Large intestine (tissue), 3 donors: ENCODE measurements around the gene RFC3. TPM values are rescaled to one million over a fixed set of nuclear protein-coding genes. Genes with fewer than 3 reads are reported as not detected.

Source experiments
- DNase-seq, 2 donors: peaks; one replicate each; pipeline versions ENCODE4 v3.0.0 to v3.0.0-alpha.2; 2013
- H3K27ac ChIP-seq: one replicate; pipeline ENCODE4 v1.5.1; 2013; ENCODE audit warnings: low read length
- H3K27me3 ChIP-seq: 2 replicates; pipeline ENCODE4 v1.6.1; 2013; ENCODE audit warnings: low read length; ENCODE audit not compliant: control insufficient read depth, insufficient read depth
- H3K36me3 ChIP-seq: 2 replicates; pipeline ENCODE4 v1.6.1; 2013; ENCODE audit warnings: low read length; ENCODE audit not compliant: control insufficient read depth, insufficient read depth
- H3K4me1 ChIP-seq: one replicate; pipeline ENCODE4 v1.6.1; 2013; ENCODE audit warnings: low read length; ENCODE audit not compliant: control insufficient read depth, insufficient read depth
- H3K4me3 ChIP-seq: one replicate; pipeline ENCODE4 v1.5.1; 2013; ENCODE audit warnings: low read length
- H3K9me3 ChIP-seq: one replicate; pipeline ENCODE4 v1.6.1; 2013; ENCODE audit warnings: mild to moderate bottlenecking, low read depth, low read length, moderate library complexity; ENCODE audit not compliant: control insufficient read depth
- WGBS: methylation state at CpG from one replicate; pipeline ENCODE4 v1.1.5; 2013; ENCODE audit warnings: low lambda C conversion rate; ENCODE audit not compliant: insufficient coverage; 5-methylcytosine and 5-hydroxymethylcytosine counted together
- polyA plus RNA-seq: library from polyadenylated mRNA; unstranded; fragments of 120-200 nt; gene quantifications from one replicate; pipeline ENCODE4 v1.2.1, GENCODE V29; 2013

The RFC3 gene
- polyA plus RNA-seq, 1 donor, result 15.9 TPM

DNA sequence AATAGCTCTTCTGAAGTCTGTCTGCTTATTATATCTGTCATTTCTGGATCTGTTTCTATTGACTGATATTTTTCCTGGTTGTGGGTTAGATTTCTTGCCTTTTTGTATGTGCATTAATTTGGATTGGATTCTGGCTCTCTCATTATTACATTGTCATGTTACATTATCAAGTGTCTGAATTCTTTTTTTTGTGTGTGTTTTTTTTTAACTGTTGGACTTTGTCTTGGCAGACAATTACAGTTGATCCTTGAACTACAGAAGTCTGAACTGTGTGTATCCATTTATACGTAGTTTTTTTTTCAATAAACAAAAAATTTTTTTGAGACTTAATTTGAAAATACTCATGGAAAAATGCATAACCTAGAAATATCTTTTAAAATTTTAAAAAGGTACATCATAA, 22.5 kb downstream of the RFC3 start:
- Histone ChIP-seq H3K4me1 (peaks cover 3% of the 10 kb centered on the region), H3K4me3 (no peak overlapping the region), H3K9me3 (no peaks in the 10 kb centered on the region), H3K36me3 (peaks cover 5% of the 10 kb centered on the region), H3K27me3 (no peaks in the 10 kb centered on the region), H3K27ac (no peak overlapping the region)
- DNase-seq, result peak in 1 of 2 donors; percentile 61
- 22% methylated on average over 1 of the region's 1 CpG for WGBS

DNA sequence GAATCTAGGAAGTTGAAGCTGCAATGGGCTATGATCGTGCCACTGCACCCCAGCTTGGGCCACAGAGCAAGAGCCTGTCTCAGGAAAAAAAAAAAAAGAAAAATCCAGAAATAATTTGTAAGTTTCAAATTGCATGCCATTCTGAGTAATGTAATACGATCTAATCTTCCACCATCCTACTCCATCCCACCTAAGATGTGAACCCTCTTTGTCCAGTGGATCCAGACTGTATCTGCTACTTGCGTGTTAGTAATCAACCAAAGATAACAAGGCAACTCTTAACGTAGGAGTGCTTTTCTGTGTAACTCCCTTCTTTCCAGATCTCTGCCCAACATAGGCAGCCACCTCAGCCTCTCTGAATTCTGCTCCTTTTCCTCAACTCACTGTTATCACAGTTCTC, 24.3 kb downstream of the RFC3 start:
- Histone ChIP-seq H3K27me3 (no peaks in the 10 kb centered on the region), H3K9me3 (no peaks in the 10 kb centered on the region), H3K4me1 (peaks cover 3% of the 10 kb centered on the region), H3K27ac (no peak overlapping the region), H3K4me3 (no peak overlapping the region), H3K36me3 (peaks cover 11% of the 10 kb centered on the region)
- no peak for DNase-seq
- 100% methylated on average over 1 of the region's 4 CpGs for WGBS

DNA sequence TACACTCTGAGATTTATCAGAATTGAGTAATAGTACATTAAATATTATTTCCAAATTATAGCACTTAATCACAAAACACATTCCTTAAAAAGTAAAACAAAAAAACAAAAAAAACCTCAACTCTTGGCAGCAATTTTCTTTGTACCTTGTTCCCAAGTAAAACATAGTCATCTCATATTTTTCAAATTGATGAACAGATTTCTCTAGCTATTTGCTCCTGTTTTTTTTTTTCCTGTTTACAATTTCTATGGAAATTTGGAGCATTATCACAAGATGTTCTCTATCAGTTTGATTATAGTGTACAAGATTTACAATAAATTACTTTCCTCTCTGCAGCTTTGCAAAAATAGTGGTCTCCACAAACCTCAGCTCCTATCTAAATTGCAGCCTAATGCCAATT, 25.0 kb downstream of the RFC3 start:
- Histone ChIP-seq H3K27ac (no peak overlapping the region), H3K9me3 (no peaks in the 10 kb centered on the region)

DNA sequence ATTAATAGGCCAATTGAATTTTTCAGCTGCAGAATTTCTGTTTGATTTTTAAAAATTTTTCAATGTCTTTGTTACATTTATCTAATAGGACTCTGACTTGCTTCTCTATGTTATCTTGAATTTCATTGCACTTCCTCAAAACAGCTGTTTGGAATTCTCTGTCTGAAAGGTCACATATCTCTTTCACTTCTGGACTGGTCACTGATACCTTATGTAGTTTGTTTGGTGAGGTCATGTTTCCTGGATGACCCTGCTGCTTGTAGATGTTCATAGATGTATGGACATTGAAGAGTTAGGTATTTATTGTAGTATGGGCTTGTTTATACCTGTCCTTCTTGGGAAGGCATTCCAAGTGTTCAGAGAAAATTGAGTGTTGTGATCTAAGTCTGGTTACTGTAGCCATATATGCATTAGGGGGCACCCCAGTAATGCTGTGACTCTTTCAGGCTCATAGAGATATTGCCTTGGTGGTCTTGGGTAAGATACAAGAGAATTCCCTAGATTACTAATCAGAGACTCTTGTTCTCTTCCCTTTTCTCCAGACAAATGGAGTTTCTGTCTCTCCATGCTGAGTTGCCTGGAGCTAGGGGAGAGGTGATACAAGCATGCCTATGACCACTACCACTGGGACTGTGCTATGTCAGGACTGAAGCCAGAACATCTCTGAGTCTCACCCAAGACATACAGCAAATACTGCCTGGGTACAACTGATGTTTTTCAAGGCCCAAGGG, 27.8 kb downstream of the RFC3 start:
- no peak overlapping the region for H3K4me3 ChIP-seq
- H3K27me3 ChIP-seq, result no peaks in the 10 kb centered on the region
- DNase-seq, result peak in 1 of 2 donors; percentile 34

More for the DNA sequence above, 25.0 kb downstream of the RFC3 start:
- Histone ChIP-seq H3K27me3 (no peaks in the 10 kb centered on the region), H3K4me3 (no peak overlapping the region), H3K4me1 (peaks cover 3% of the 10 kb centered on the region), H3K36me3 (peaks cover 11% of the 10 kb centered on the region)
- no peak for DNase-seq

DNA sequence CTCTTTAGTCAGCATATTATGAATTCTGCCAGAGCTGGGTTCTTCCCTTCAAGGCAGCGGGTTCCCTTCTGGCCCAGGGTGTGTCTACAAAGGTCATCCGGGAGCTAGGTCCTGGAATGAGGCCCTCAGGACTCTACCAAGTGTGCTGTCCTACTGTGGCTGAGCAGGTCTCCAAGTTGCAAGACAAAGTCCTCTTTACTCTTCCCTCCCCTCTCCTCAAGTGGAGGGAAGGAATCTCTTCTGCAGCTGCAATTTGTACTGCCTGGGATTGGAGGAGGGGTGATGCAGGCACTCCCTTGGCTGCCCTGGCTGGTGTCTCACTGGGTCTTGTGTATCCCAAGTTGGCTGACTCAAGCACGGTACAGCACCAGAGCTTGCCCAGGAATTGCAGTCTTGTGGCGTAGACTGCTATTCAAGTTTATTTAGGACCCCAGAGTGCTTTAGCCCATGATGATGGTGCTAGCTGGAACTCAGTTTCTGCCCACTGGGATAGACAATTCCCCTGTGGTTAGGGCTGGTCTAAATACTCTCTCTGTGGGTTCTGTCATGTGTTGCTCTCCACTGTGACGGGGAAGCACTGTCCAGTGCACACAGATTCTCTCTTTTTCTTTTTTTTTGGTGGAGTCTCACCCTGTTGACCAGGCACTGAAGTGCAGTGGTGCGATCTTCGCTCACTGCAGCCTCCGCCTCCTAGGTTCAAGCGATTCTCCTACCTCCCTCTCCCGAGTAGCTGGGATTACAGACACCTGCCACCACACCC, 28.5 kb downstream of the RFC3 start:
- Histone ChIP-seq H3K36me3 (peaks cover 6% of the 10 kb centered on the region), H3K4me1 (no peaks in the 10 kb centered on the region), H3K9me3 (no peaks in the 10 kb centered on the region), H3K27me3 (no peaks in the 10 kb centered on the region), H3K4me3 (no peak overlapping the region), H3K27ac (no peak overlapping the region)
- peak; percentile 15 to 40 for DNase-seq
- WGBS, result no CpG with 5 or more reads among the region's 10 CpGs

More for the DNA sequence above, 27.8 kb downstream of the RFC3 start:
- peak overlapping the region; percentile 51 for H3K27ac ChIP-seq
- H3K4me1 ChIP-seq, result peaks cover 1% of the 10 kb centered on the region
- no peaks in the 10 kb centered on the region for H3K9me3 ChIP-seq
- H3K36me3 ChIP-seq, result peaks cover 9% of the 10 kb centered on the region

DNA sequence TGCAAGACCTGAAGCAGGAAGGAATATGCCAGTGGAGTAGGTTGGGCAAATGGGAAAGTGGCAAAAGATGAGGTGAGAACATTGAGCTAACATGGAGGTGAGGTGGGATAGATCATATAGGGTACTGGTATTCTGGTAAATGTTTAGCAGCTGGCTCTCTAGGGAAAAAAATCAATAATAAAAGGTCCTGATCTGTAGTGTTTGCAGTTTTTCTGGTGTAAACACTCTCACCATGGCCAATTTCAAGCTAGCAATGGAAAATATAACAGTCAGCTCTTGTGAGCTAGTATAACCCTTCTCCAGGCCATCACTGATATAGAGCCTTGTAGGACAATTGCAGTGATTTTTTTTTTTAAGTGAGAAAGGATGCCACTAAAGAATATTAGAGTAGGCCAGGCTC, 31.3 kb downstream of the RFC3 start:
- no peaks in the 10 kb centered on the region for H3K9me3 ChIP-seq
- H3K4me3 ChIP-seq, result no peak overlapping the region
- H3K36me3 ChIP-seq, result peaks cover 6% of the 10 kb centered on the region
- H3K4me1 ChIP-seq, result no peaks in the 10 kb centered on the region
- H3K27me3 ChIP-seq, result no peaks in the 10 kb centered on the region
- no peak for DNase-seq
- no peak overlapping the region for H3K27ac ChIP-seq

DNA sequence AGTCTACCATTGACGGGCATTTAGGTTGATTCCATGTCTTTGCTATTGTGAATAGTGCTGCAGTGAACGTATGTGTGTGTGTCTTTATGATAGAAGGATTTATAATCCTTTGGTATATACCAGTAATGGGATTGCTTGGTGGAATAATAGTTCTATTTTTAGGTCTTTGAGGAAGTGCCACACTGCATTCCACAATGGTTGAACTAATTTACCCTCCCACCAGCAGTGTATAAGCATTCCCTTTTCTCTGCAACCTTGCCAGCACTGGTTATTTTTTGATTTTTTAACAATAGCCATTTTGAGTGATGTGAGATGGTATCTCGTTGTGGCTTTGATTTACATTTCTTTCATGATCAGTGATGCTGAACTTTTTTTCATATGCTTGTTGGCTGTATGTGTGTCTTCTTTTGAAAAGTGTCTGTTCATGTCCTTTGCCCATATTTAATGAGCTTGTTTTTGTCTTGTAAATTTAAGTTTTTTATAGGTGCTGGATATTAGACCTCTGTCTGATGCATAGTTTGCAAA, 37.5 kb downstream of the RFC3 start:
- Histone ChIP-seq H3K4me1 (no peaks in the 10 kb centered on the region), H3K4me3 (no peak overlapping the region), H3K27me3 (no peaks in the 10 kb centered on the region), H3K36me3 (no peaks in the 10 kb centered on the region), H3K9me3 (peaks cover 6% of the 10 kb centered on the region), H3K27ac (no peak overlapping the region)
- no CpG with 5 or more reads among the region's 3 CpGs for WGBS
- DNase-seq, result no peak

DNA sequence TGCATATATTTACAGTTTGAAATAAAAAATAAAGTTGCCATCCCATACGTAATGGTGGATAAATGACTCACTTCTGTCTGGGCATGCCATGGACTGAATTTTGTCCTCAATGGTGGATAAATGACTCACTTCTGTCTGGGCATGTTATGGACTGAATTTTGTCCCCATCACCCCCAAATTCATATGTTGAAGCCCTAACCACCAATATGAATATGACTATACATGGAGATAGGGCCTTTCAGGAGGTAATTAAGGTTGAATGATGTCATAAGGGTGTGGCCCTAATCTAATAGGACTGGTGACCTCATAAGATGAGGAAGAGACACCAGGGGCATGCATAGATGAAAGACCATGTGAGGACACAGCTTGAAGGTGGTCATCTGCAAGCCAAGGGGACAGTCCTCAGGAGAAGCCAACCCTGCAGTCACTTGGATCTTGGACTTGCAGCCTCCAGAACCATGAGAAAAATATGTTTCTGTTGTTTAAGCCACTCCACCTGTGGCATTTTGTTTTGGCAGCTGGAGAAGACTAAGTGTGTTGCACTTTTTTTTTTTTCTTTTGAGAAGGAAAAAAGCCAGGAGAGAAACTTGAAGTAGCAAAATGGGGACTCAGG, 41.8 kb downstream of the RFC3 start:
- H3K36me3 ChIP-seq, result no peaks in the 10 kb centered on the region
- DNase-seq, result no peak
- peaks cover 6% of the 10 kb centered on the region for H3K9me3 ChIP-seq
- no peak overlapping the region for H3K27ac ChIP-seq
- no peaks in the 10 kb centered on the region for H3K4me1 ChIP-seq
- H3K4me3 ChIP-seq, result no peak overlapping the region
- WGBS, result 100% methylated on average over 1 of the region's 1 CpG
- no peaks in the 10 kb centered on the region for H3K27me3 ChIP-seq

DNA sequence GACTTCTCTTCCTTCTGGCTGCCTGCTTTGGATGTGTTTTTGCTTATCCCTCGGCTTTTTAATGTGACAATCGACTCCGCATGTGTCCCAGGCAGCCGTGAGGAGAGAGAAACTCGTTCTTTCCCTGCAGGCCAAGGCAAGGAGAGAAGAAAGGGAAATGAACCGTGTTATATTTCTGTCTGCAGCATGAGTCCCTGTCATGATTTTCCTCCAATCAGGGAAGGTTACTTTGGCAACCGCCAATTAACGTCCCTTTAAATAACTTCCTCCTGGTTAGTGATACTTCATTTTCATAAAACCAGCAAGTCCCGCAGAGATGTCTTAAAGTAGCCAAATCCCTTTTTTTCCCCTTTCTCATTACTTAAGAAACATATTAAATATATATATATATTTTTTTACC, 42.6 kb downstream of the RFC3 start:
- Histone ChIP-seq H3K4me1 (no peaks in the 10 kb centered on the region), H3K4me3 (no peak overlapping the region), H3K27me3 (no peaks in the 10 kb centered on the region), H3K9me3 (peaks cover 3% of the 10 kb centered on the region), H3K27ac (no peak overlapping the region), H3K36me3 (no peaks in the 10 kb centered on the region)
- 100% methylated on average over 3 of the region's 9 CpGs for WGBS
- DNase-seq, result no peak

DNA sequence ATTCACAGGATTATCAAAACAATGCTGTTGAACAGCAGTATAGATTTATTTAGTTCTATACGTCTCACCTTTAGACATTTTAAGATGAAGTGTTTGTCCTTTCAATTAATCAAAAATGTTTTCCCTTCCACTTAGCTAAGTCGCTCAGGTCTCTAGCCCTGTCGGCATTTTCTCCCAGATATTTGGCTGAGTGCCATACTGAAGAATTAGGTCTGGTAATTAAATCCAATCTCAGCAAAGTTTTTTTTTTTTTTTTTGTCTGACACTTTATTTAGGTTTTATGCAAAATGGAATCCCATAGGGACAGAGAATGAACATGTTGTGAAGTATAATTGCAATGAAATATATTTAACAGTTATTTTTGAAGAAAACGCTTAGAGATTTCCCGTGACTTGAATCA, 44.1 kb downstream of the RFC3 start:
- H3K27ac ChIP-seq, result no peak overlapping the region
- H3K4me3 ChIP-seq, result no peak overlapping the region
- no peaks in the 10 kb centered on the region for H3K9me3 ChIP-seq
- DNase-seq, result no peak
- no peaks in the 10 kb centered on the region for H3K27me3 ChIP-seq
- no peaks in the 10 kb centered on the region for H3K4me1 ChIP-seq
- H3K36me3 ChIP-seq, result no peaks in the 10 kb centered on the region
- WGBS, result 100% methylated on average over 3 of the region's 5 CpGs
